B cell (primary cell): ENCODE results near the gene TRA2B. TPM values are rescaled to one million over a fixed set of nuclear protein-coding genes. Genes with fewer than 3 reads are reported as not detected.

ENCODE experiments used
- ATAC-seq: fragments of 200-7000 bp; cut with Tn5 transposase; one replicate; pipeline ENCODE4 v1.10.0; 2021; ENCODE audit warnings: low read depth, mild to moderate bottlenecking, moderate number of reproducible peaks, moderate library complexity
- CTCF ChIA-PET: fragments of 350-600 bp; sonication (Branson Sonifier 250); formaldehyde crosslinking; loops from one replicate; lab custom pipeline; 2021; ENCODE audit warnings: antibody characterized with exemption, inconsistent platforms; lab: Charles Lee
- POLR2A ChIA-PET: fragments of 350-600 bp; sonication (Branson Sonifier 250); formaldehyde crosslinking; loops from one replicate; lab custom pipeline; 2021; ENCODE audit warnings: antibody characterized with exemption; lab: Charles Lee
- DNase-seq: peaks from one replicate; pipeline ENCODE4 v3.0.0; 2013
- H2AFZ ChIP-seq: 2 replicates; pipeline ENCODE4 v1.6.1; 2012; ENCODE audit warnings: mild to moderate bottlenecking, low read depth, low read length; ENCODE audit not compliant: insufficient read depth, poor library complexity, severe bottlenecking
- H3K27ac ChIP-seq, 2 donors: 1 replicate in 1 of 2; 2 replicates in 1 of 2; pipeline ENCODE4 v1.5.1; 2012 to 2013; ENCODE audit warnings: low read length in 2 of 2, mild to moderate bottlenecking in 2 of 2, moderate library complexity in 1 of 2
- H3K27me3 ChIP-seq, 4 experiments: fragments of 200-600 bp in 1 of 4; sonication (generic) in 1 of 4; replicated peaks in 1 of 4; 1 replicate in 2 of 4; 2 replicates in 2 of 4; pipeline versions ENCODE4 v1.6.1 to v1.7.0; 2013 to 2016; ENCODE audit warnings: low read length in 3 of 4, mild to moderate bottlenecking in 2 of 4, mixed read lengths in 1 of 4, moderate library complexity in 1 of 4; ENCODE audit not compliant: insufficient read depth in 4 of 4, control insufficient read depth in 3 of 4; ENCODE audit errors: control extremely low read depth in 1 of 4
- H3K36me3 ChIP-seq, 2 experiments: replicated peaks in 1 of 2; 1 replicate in 1 of 2; 2 replicates in 1 of 2; pipeline versions ENCODE4 v1.6.1 to v1.7.1; 2013; ENCODE audit warnings: low read length in 1 of 2; ENCODE audit not compliant: insufficient read depth in 2 of 2, control insufficient read depth in 1 of 2; ENCODE audit errors: control extremely low read depth in 1 of 2, extremely low read depth in 1 of 2
- H3K4me1 ChIP-seq, 2 donors: fragments of 200-600 bp in 1 of 2; sonication (generic) in 1 of 2; 1 replicate in 1 of 2; 2 replicates in 1 of 2; pipeline versions ENCODE4 v1.5.1 to v1.6.1; 2013 to 2017; ENCODE audit warnings: low read length in 2 of 2; ENCODE audit not compliant: control insufficient read depth in 2 of 2, insufficient read depth in 2 of 2
- H3K4me2 ChIP-seq: replicated peaks from 2 replicates; pipeline ENCODE3; 2012; ENCODE audit warnings: mild to moderate bottlenecking, low read depth, low read length; ENCODE audit not compliant: poor library complexity, severe bottlenecking
- H3K4me3 ChIP-seq, 5 experiments: fragments of 200-600 bp in 1 of 5; sonication (generic) in 1 of 5; 1 replicate in 3 of 5; 2 replicates in 2 of 5; pipeline versions ENCODE4 v1.5.1 to v1.7.0; 2011 to 2016; ENCODE audit warnings: low read length in 4 of 5, mild to moderate bottlenecking in 4 of 5, low read depth in 2 of 5, control low read depth in 1 of 5, moderate library complexity in 1 of 5; ENCODE audit not compliant: insufficient read depth in 1 of 5; ENCODE audit errors: control extremely low read depth in 1 of 5, extremely low read depth in 1 of 5
- H3K79me2 ChIP-seq: fragments of 200-600 bp; sonication (generic); one replicate; pipeline ENCODE4 v1.6.0; 2016; ENCODE audit warnings: low read length; ENCODE audit not compliant: control insufficient read depth, insufficient read depth
- H3K9ac ChIP-seq: fragments of 200-600 bp; sonication (generic); 2 replicates; pipeline ENCODE4 v1.6.1; 2017; ENCODE audit warnings: mild to moderate bottlenecking, low read length, moderate library complexity
- H3K9me3 ChIP-seq, 3 donors: one replicate each; pipeline versions ENCODE4 v1.6.1 to v1.7.1; 2013; ENCODE audit warnings: low read length in 2 of 3; ENCODE audit not compliant: control insufficient read depth in 2 of 3, insufficient read depth in 1 of 3; ENCODE audit errors: control extremely low read depth in 1 of 3
- H4K20me1 ChIP-seq: 2 replicates; pipeline ENCODE4 v1.6.0; 2012; ENCODE audit warnings: mild to moderate bottlenecking, low read length; ENCODE audit not compliant: insufficient read depth, control insufficient read depth, poor library complexity, severe bottlenecking
- H3K27ac Mint-ChIP-seq: one replicate; pipeline ENCODE4 v1.8.0; 2021; ENCODE audit warnings: mixed read lengths
- H3K27me3 Mint-ChIP-seq: one replicate; pipeline ENCODE4 v1.8.0; 2021; ENCODE audit warnings: mixed read lengths
- H3K4me1 Mint-ChIP-seq: one replicate; pipeline ENCODE4 v1.8.0; 2021; ENCODE audit warnings: mixed read lengths
- H3K4me3 Mint-ChIP-seq: one replicate; pipeline ENCODE4 v1.8.0; 2021; ENCODE audit warnings: mixed read lengths
- H3K9me3 Mint-ChIP-seq: one replicate; pipeline ENCODE4 v1.8.0; 2022; ENCODE audit warnings: mixed read lengths; ENCODE audit not compliant: insufficient read depth
- EZH2 ChIP-seq: IDR thresholded peaks from 2 replicates; pipeline ENCODE4 v1.6.1; 2012; ENCODE audit warnings: borderline replicate concordance, low read depth, mild to moderate bottlenecking, moderate library complexity, low read length; ENCODE audit not compliant: insufficient read depth, poor library complexity, severe bottlenecking
- WGBS: methylation state at CpG from one replicate; pipeline ENCODE4 v1.1.5; 2013; ENCODE audit warnings: missing lambda C conversion rate; ENCODE audit not compliant: insufficient coverage; 5-methylcytosine and 5-hydroxymethylcytosine counted together
- intact Hi-C: fragments of 100-400 bp; cut with micrococcal nuclease; formaldehyde crosslinking; loops from one replicate; pipeline ENCODE4 v1.10.0; 2022
- polyA plus RNA-seq: library from polyadenylated mRNA; depleted of rRNA; stranded (reverse); fragments of >200 nt; gene quantifications from 2 replicates; pipeline ENCODE4 v1.2.3, GENCODE V29; 2012
- total RNA-seq, 2 donors: library from RNA; stranded (reverse); fragments of 120-200 nt in 1 of 2; gene quantifications; 1 replicate in 1 of 2; 2 replicates in 1 of 2; pipeline versions ENCODE4 v1.2.3 to v1.2.4, GENCODE V29; 2013 to 2022
- TF ChIP-seq, protein P1 (sequence below): fragments of 200-600 bp; IDR thresholded peaks from one replicate; pipeline ENCODE4 v1.8.0; 2022; ENCODE audit warnings: antibody characterized with exemption, mild to moderate bottlenecking

TRA2B gene
- total and polyA plus RNA-seq, 2 donors (not counting 1 experiment from before 2014, with no cell fraction given), result 220 to 1,062 TPM

DNA sequence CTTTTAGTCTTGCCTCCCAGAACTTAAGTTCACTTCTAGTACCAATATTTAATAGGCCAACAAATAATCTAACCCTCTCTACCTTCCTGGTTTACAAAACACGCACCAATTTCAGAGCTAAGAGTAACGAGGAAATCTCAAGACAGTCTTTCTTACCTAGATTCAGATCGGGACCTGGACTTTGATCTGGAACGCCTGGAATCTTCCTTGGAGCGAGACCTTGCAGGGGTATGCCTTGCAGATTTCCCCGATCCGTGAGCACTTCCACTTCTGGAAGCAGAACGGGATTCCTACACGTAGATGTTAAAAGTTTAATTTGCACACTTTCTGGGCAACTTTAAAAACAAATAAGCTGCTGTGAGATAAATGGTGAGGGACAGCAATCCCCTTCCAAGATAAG lies 11.4 kb downstream of the TRA2B start:
- ChIA-PET POLR2A (interaction anchor here (1.1 to 2.9 kb wide), 2 partner anchors 11 to 12 kb away, joined by 4 to 7 read pairs; partner anchors contain the start of gene TRA2B), CTCF (interaction anchor here (1.5 to 4.7 kb wide), 2 partner anchors 18 to 333 kb away, joined by 3 to 40 read pairs; no protein-coding TSS in a partner anchor)
- no peak overlapping the region for H3K9ac ChIP-seq
- H3K4me1 Mint-ChIP-seq, result peaks cover 65% of the 10 kb centered on the region
- H3K4me1 ChIP-seq, result peaks cover 49 to 50% of the 10 kb centered on the region in 2 donors
- peak overlapping the region; percentile 27 for H3K27ac Mint-ChIP-seq
- peaks cover 94% of the 10 kb centered on the region for H3K79me2 ChIP-seq
- no peak overlapping the region for H3K27ac ChIP-seq
- no peak for TF ChIP-seq EZH2
- TF ChIP-seq, protein P1, sequence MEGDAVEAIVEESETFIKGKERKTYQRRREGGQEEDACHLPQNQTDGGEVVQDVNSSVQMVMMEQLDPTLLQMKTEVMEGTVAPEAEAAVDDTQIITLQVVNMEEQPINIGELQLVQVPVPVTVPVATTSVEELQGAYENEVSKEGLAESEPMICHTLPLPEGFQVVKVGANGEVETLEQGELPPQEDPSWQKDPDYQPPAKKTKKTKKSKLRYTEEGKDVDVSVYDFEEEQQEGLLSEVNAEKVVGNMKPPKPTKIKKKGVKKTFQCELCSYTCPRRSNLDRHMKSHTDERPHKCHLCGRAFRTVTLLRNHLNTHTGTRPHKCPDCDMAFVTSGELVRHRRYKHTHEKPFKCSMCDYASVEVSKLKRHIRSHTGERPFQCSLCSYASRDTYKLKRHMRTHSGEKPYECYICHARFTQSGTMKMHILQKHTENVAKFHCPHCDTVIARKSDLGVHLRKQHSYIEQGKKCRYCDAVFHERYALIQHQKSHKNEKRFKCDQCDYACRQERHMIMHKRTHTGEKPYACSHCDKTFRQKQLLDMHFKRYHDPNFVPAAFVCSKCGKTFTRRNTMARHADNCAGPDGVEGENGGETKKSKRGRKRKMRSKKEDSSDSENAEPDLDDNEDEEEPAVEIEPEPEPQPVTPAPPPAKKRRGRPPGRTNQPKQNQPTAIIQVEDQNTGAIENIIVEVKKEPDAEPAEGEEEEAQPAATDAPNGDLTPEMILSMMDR, result no peak
- H3K36me3 ChIP-seq, result peaks cover 33 to 90% of the 10 kb centered on the region in 2 experiments
- peaks cover 0 to 2% (median 0%) of the 10 kb centered on the region in 3 donors for H3K9me3 ChIP-seq
- DNase-seq (peak; percentile 2), ATAC-seq (no peak)
- peaks cover 100% of the 10 kb centered on the region for H4K20me1 ChIP-seq
- H3K4me3 ChIP-seq, result no peak overlapping the region
- intact Hi-C loops, result no loop called here
- no peak overlapping the region for H3K4me3 Mint-ChIP-seq
- no peaks in the 10 kb centered on the region for H3K27me3 ChIP-seq
- peak overlapping the region; percentile 2 for H3K4me2 ChIP-seq
- no peaks in the 10 kb centered on the region for H3K9me3 Mint-ChIP-seq
- 85% methylated on average over 9 of the region's 9 CpGs for WGBS
- H3K27me3 Mint-ChIP-seq, result no peaks in the 10 kb centered on the region
- H2AFZ ChIP-seq, result no peak overlapping the region

GRCh38 chr3:185925353-185925752 lies 12.5 kb downstream of the TRA2B start:
- Histone ChIP-seq H3K27me3 (no peaks in the 10 kb centered on the region), H3K4me1 (peaks cover 38 to 39% of the 10 kb centered on the region in 2 donors), H3K4me2 (no peak overlapping the region), H3K79me2 (peaks cover 83% of the 10 kb centered on the region), H3K27ac (no peak overlapping the region), H3K9ac (no peak overlapping the region), H3K4me3 (no peak overlapping the region), H4K20me1 (peaks cover 98% of the 10 kb centered on the region), H2AFZ (no peak overlapping the region), H3K36me3 (peaks cover 36 to 92% of the 10 kb centered on the region in 2 experiments), H3K9me3 (peaks cover 0 to 2% (median 0%) of the 10 kb centered on the region in 3 donors)
- TF ChIP-seq, protein P1, result no peak
- no peak for TF ChIP-seq EZH2
- peaks cover 55% of the 10 kb centered on the region for H3K4me1 Mint-ChIP-seq
- H3K4me3 Mint-ChIP-seq, result no peak overlapping the region
- H3K27ac Mint-ChIP-seq, result no peak overlapping the region
- ChIA-PET POLR2A (interaction anchor here (2.9 kb wide), 1 partner anchor 12 kb away, joined by 7 read pairs; the partner anchor contains the start of gene TRA2B), CTCF (interaction anchor here (4.7 kb wide), 1 partner anchor 19 kb away, joined by 40 read pairs; no protein-coding TSS in a partner anchor)
- ATAC-seq (no peak), DNase-seq (peak; percentile 11)
- H3K27me3 Mint-ChIP-seq, result no peaks in the 10 kb centered on the region
- H3K9me3 Mint-ChIP-seq, result no peaks in the 10 kb centered on the region
- intact Hi-C loops, result no loop called here
- WGBS, result 89% methylated on average over 7 of the region's 14 CpGs
